ENCODE data around the gene ALDH3B1.
A peak's percentile ranks its signal among the peaks of the same experiment; 100 is the strongest.

Gene ALDH3B1

DNA sequence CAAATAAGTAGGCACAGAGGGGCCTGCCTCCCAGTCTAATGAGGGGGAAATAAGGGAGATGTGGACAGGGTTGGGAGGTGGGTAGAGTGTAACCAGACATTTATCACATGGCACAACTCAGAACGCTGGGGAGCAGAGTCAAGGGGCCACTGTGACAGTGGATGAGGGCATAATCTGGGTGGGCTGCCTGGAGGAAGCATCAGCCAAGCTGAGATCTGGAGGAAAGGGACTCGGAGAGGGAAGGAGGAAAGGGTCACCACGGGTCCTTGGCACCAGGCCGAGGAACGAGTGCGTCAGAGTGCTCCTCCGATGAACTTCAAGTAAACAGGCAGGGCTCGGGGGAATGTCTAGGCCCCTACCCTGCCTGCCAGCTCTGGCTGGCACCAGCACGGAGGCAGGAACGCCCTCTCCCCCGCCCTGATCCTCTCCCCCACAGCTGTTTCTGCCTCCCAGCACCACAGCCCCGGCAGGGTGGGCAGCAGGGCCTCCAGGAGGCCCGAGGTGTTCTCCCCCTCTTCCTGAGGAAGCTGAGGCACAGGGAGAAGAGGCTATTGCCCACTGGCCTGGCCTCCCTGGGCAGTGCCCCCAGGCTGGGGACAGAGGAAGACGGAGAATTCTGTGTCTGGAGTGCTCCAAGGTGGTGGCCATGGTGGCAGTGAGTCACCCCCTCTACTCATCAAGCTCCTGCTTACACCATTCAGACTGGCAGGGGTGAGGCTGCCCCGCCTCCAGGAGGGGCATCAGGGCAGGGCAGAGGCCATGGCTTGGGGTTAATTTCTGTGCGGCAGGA lies 4.2 kb downstream of the ALDH3B1 start:
- peak; percentile 70 for DNase-seq

DNA sequence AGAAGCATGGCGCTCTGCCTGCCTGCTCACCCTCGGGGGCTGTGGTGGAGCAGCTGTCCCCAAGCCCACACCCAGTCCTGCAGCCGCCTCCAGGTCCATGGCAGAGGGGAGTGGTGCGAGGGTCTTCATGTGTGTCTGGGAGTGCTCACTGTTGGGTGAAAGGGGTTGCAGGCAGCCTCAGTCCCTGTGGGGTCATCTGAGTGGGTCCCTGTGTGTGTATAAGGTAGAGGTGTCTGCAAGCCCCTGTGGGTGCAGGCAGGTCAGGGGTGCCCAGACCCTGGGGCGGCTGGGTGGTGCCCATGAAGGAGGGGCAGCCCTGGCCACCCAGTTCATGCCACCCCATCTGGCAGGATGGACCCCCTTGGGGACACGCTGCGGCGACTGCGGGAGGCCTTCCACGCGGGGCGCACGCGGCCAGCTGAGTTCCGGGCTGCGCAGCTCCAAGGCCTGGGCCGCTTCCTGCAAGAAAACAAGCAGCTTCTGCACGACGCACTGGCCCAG lies 4.9 kb downstream of the ALDH3B1 start:
- no peak for DNase-seq

DNA sequence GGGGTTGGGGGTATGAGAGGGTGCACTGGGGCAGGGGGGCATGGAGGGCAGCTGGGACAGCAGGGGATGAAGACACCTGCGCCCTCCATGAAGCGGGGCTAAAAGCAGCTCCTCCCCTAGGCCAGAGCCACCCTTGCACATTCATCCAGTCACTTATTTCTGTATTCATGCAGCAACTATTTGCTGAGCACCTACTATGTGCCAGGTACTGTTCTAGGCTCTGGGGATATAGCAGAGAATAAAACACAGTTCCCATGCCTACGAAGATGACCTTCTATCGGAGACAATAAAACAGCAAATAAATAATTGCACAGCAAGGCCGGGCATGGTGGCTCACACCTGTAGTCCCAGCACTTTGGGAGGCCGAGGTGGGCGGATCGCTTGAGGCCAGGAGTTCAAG lies 5.3 kb downstream of the ALDH3B1 start:
- DNase-seq: no peak

DNA sequence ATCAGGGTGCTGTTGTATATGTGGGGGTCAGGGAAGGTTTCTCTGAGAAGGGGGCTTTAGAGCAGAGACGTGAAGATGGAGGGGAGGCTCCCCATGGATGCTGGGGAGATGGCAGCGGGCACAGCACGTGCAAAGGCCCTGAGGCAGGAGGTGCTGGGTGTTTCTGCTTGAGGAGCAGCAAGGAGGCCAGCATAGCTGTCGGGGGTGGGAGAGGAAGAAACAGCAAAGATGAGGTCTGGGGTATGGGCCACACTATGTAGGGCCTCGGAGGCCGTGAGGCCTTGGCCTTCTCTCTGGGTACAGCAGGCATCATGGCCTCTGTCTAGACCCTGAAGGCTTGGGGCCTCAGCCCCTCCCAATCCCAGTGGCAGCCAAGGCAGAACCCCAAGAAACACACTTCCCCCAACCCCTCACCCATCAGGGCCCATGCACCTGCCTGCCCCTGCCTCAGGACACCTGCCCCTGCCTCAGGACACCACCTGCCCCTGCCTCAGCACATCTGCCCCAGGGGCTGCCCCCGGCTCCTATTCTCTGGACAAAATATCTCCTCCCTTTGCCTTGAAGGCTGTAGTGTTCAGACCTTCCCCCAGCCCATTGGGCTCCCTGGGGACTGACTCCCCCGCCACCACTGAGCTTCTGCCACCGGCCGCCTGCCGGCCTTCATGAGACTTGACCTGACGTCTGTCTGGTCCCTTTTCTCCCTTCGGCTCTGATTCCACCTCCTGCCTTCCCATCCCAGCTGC lies 6.2 kb downstream of the ALDH3B1 start:
- no peak for DNase-seq

DNA sequence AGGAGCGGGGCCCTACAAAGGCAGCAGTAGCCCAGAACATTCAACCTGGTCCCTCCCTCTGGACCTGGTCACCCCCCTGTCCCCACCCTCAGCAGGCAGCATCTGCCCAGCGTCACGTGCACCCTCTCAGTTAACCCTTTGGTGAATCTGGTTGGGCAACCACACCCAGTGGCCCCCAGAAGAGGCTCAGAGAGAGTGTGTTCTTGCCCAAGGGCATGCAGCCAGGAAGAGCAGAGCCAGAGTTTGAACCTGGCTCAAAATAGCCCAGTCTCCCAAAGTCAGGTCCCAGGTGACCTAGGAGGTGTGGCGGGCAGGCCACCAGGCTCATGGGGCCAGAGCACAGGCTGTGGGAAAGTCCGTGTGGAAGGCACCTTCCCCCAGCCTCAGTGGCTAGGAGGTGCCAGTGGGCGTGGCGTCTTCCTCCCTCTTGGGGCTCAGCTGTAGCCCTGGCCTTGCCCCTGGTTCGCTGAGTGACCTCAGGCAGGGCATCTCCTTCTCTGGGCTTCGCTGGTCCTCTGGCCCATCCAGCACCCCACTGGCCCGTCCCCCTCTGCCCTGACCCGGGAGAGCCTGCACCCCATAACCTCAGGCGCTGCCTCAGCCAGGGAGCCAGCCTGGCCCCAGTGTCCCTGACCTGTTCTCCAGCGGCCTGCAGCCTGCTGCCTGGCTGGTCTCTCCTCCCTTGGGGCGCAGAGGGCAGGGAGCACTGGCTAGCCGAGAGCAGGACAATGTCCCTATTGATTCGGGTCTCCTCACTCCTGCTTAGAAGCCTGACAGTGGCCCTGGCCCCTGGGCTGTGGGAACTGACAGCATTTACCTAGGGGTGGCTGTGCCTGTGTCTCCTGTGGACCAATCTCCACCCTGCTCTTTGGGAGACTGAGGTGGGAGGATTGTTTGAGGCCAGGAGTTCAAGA lies 7.0 kb downstream of the ALDH3B1 start:
- no peak for DNase-seq

DNA sequence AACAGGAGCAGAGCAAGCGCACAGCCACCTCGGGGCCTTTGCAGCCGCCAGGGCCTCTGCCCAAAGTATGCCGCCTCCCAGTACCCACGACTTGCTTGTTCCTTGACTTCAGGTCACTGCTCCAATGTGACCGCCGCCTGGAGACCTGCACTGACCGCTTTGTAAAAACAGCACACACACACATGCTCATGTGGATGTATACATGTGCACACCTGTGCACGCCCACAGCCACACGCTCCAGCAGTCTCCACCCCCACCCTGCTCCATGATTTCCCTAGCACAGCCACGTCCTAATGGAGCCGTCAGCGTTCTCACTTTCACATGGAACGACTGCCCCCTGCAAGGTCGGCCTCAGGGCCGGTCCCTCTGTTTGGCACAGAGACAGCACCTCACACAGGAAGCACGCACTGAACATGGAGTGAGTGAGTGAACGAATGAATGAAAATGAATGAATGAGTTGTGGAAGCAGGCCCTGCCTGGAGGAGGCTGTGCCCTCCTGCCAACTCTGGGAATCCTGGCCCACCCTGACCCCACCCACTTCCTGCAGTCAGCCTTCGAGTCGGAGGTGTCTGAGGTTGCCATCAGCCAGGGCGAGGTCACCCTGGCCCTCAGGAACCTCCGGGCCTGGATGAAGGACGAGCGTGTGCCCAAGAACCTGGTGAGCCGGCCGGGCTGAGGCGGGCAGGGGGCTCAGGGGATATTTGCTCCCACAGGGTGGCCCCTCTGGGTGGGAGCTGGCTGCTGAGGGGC lies 8.0 kb downstream of the ALDH3B1 start:
- DNase-seq: no peak

DNA sequence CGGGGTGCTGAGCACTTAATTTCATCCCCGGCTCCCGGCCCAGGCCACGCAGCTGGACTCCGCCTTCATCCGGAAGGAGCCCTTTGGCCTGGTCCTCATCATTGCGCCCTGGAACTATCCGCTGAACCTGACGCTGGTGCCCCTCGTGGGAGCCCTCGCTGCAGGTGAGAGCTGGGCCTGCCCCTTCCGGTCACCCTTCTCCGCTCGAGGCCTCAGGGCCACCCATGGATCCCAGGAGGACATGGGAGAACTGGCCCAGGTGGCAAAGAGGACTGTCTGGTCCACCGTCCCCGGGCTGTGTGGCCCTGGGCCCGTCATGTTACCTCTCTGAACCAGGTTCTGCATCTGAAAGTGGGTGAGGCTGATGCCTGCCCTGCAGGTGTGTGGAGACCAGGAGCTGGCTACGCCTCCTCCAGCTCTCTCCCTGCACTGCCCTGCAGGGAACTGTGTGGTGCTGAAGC lies 8.6 kb downstream of the ALDH3B1 start:
- DNase-seq: no peak

DNA sequence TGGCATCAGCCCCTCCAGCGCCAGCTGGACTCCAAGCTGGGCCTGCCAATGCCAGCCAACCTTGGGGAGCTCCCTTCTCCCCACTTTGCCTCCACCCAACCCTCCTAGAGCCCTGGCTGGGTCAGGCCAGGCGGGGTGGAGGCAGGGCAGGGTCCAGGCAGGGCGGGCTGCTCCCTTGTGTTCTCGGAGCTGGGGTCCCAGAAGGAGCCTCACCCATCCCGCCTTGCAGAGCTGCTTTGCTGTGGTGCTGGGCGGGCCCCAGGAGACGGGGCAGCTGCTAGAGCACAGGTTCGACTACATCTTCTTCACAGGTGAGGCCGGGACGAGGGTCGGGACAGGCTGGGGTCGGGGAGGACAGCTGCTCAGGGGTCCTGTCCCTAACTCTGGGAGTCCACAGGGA lies 9.4 kb downstream of the ALDH3B1 start:
- DNase-seq: no peak

DNA sequence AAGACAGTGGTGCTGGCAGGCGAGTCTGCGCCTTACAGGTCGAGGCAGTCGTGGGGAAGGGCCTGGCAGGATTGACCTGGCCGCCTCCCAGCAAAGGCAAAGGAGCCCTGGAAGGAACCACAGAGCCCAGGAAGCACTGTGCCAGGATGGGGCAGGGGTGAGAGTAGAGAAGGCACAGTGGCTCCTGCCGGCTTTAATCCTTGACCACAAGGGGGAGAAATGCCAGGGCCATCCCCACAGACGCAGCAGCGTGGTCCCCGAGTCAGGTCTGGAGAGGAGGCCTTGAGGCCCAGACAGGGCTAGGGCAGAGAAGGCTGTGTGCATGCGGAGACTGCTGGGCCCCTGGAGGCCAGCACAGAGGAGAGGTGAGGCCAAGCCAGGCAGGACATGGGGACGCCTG lies 10.4 kb downstream of the ALDH3B1 start:
- DNase-seq: no peak

DNA sequence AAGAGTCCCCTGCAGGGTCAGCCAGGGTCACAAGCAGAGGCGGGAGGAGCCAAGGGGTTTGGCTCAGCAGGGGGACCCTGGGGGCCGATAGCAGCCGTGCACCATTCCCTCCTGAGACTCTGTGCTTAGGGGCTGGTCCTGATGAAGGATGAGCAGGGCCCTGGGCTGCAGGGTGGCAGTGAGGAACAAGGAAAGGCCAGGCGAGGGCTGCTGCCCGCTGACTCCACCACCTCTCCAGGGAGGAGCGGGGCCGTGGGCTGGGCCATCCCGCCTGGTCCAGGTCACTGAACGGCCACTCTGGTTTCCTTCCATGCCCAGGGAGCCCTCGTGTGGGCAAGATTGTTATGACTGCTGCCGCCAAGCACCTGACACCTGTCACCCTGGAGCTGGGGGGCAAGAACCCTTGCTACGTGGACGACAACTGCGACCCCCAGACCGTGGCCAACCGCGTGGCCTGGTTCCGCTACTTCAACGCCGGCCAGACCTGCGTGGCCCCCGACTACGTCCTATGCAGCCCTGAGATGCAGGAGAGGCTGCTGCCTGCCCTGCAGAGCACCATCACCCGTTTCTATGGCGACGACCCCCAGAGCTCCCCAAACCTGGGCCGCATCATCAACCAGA lies 11.2 kb downstream of the ALDH3B1 start:
- no peak for DNase-seq

DNA sequence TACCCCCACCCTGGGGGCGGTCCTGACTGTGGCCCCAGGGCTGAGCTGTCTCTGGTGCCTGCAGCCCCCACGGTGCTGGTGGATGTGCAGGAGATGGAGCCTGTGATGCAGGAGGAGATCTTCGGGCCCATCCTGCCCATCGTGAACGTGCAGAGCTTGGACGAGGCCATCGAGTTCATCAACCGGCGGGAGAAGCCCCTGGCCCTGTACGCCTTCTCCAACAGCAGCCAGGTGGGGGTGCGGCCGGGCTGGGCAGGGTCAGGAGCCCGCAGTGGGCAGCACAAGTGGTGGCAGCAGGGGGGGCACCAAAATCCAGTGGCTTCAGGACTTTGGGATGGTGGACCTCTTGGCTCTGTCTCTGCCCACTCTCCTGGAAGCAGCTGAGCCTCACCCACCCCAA lies 12.4 kb downstream of the ALDH3B1 start:
- no peak for DNase-seq

DNA sequence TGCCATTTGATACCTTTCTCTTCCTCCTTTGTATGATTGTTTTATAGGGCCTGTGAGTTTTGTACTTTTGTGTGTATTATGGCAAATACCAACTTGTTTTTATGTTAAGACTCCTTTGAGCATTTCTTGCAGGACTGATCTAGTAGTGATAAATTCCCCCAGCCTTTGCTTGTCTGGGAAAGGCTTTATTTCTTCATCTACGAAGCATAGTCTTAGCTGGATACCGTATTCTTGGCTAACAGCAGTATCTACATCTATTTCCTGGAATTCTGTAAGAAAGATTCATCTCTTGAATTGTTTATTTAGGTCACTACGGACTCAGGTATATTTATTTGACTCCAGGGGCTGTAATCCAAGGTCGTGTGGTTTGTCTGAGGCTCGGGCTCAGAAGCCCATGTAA lies 14.4 kb downstream of the ALDH3B1 start:
- no peak for DNase-seq

DNA sequence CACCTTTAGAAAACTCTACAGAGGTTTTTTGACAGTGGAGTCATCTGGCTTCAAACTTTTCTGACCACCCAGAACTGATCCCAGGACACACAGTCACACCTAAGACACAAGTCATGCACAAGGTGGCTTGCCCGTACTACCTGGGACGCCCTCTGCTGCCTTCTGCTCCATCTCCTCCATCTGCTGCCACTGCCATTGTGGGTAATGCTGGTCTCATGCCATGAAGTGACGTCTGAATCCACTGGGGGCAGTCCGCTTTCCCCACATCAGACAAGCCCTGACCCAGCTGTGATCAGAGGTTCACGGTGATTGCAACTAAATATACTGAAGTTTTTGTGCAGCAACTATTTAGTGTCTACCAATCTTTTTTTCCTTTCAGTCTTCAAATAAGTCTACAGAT lies 14.9 kb downstream of the ALDH3B1 start:
- DNase-seq: peak; percentile 24

DNA sequence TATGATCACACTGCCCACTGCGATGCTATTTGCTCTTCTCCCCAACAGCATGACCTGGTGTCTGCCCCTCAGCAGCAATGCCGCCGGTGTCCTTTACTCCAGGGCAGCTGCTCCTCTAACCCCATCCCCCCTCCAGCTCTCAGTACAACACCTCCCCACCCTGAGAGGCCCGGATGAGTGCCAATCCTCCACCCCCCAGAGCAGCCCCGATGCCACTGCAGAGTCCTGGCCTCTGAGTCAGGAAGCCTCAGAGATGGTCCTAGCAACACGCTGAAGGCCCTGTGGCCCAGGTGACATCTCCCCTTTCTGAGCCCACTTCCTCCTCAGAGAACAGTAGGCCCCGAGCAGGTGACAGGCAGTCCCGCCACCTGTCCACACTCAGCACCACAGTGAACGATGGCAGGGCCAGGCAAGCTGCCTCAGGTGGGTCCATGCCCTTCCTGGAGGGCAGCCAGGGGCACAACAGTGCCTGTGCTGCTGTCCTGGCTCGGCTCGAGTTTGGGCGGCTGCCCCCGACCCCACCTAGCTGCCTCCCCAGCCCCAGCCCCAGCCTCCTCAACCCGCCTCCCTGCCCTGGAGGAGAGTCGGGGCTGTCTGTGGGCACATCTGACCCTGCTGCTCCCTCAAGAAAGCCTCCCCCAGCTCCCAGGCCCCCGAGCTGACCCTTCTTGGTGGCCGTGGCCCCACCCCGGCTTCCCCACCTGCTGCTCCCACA lies 16.4 kb downstream of the ALDH3B1 start:
- DNase-seq: no peak

DNA sequence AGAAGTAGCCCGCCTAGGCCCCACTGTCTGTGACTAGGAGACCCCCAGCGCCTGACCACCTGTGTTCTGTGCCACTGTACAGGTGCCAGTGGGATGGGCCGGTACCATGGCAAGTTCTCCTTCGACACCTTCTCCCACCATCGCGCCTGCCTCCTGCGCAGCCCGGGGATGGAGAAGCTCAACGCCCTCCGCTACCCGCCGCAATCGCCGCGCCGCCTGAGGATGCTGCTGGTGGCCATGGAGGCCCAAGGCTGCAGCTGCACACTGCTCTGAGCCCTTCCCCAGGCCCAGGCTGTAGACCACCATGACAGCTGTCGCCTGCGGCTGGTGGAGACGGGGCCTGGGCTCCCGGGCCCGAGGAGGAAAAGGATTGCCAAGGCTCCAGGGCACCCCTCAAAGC lies 17.5 kb downstream of the ALDH3B1 start:
- no peak for DNase-seq

DNA sequence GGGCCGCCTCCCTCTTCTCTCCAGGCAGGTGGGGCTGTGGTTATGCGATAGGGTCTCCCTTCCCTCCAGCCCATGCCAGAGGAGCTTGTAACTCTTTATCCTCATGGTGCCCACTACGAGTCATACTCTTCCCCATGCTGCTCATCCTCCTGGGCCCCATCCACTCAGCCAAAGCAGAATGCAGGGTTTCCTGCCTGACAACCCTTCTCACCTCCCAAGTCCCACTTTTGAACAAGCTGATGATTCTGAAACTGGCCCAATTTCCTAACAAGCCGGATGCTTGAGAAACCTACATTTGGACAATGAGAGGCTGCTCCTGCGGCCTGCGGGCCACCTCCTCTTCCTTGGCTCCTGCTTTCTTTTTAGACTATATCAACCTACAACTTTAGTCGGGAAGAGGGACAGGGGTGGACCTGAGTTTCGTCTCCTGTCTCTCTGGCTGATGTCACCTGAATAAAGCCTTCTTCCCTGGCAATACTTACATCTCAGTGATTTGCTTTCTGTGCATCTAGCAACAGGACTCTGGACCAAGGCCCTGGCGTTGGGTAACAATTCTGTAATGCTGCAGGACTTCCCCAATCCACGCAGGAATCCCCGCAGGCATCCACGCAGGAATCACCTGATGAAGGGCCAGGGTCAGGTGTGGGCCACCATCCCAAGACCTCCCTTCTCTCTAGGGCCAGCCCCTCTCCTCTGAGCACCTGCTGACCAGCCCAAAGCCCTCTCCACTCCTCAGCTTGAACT lies 18.8 kb downstream of the ALDH3B1 start:
- peak; percentile 16 for DNase-seq

DNA sequence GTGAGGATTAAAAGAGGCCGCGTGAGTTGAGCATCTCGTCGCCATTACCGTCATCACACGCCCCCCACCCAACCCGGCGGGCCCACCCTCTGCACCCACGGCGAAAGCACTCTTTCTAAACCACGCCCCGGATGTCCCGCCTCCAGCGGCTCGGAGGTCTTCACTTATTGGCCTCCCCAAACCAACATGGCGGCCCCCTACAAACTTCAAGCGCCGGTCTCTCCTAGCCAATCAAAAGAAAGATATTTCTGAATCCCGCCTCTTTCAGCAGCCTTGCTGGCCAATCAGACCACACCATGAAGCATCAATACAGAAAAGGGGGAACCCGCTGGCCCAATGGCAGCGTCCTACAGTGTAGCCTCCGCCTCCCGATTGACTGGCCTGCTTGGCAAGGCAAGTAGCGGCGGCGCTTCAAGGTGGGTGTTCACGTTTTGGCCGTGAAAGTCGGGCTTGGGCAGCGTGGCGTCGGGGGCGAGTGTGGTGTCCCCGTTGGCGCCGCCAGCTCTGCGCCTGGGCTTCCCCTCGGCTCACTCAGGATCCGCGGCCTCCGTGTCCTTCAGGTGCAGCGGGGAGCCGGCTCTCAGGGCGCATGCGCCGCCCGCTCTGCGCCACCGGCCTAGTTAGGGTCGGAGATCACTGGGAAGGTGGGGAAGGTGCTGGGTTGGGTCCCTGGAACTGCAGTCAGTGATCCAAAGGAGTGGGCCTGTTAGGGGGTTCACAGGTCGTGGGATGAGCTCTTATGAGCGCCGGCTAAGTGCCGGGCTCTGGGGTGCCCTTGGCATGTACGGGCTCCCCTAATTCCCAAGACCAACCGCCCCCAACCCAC lies 20.4 kb downstream of the ALDH3B1 start, which contains the start of gene NDUFS8:
Gene NDUFS8, plus strand, starts transcription at position 364 of the 826 bp plus-strand sequence. CDS start 1,471 bp downstream, outside the sequence.
- DNase-seq: peak; percentile 100

DNA sequence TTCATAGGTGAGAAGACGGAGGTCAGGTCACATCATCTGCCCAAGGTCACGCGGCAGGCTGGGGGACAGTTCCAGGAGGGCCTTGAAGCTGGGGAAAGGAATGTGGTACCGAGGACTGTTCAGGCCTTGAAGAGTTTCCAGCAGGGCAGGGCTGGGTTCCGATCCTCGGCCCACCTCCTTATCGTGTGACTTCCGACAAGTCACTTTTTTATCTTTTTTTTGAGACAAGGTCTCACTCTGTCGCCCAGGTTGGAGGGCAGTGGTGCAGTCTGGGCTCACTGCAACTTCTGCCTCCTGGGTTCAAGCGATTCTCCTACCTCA lies 21.0 kb downstream of the ALDH3B1 start:
- DNase-seq: no peak

DNA sequence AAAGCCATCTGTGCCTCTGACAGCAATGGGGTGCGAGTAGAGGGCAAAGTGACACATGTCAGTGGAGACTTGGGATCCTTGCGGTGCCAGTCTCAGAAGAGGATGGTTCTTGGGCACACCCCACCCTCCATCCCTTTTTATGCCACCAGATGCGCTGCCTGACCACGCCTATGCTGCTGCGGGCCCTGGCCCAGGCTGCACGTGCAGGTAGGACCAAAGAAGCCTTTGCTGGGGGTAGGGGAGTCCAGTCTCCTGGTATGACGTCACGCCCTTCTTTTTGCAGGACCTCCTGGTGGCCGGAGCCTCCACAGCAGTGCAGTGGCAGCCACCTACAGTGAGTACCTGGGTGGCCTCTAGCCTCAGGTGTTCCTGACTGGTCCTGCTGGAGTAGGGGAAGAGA lies 21.9 kb downstream of the ALDH3B1 start:
- DNase-seq: no peak

All from MV-4-11 (cell line).